Measurements from ENCODE around the gene ZFPL1.

Gene ZFPL1

GRCh38 chr11:65087216-65087615 is 3.2 kb downstream of the ZFPL1 start:
- Histone ChIP-seq H3K27ac (no peak overlapping the region), H3K4me3 (no peak overlapping the region)

GRCh38 chr11:65087827-65088226 is 3.8 kb downstream of the ZFPL1 start:
- H3K27ac ChIP-seq, result no peak overlapping the region
- no peak overlapping the region for H3K4me3 ChIP-seq

- H3K27ac ChIP-seq, result no peak overlapping the region
These were observed 5.6 kb downstream of the ZFPL1 start for GRCh38 chr11:65089621-65090020.

GRCh38 chr11:65090628-65091027 is 6.6 kb downstream of the ZFPL1 start:
- Histone ChIP-seq H3K4me3 (no peak overlapping the region), H3K27ac (no peak overlapping the region)

More at GRCh38 chr11:65089621-65090020, 5.6 kb downstream of the ZFPL1 start:
- no peak overlapping the region for H3K4me3 ChIP-seq

- H3K4me3 ChIP-seq, result peak overlapping the region in 3 of 7 experiments; percentile 77 to 96 (median 91)
- H3K27ac ChIP-seq, result peak overlapping the region in 17 of 21 experiments; percentile 55 to 98 (median 90)
These were observed 11.4 kb downstream of the ZFPL1 start for GRCh38 chr11:65095427-65095826.

- peak within 1 kb of the TSS; percentile 67 to 96 (median 80) for H3K4me3 ChIP-seq
- peak within 1 kb of the TSS; percentile 55 to 98 (median 90) for H3K27ac ChIP-seq
These were observed 12.2 kb downstream of the ZFPL1 start, which contains the start of gene VPS51 for GRCh38 chr11:65095974-65096806. VPS51 (plus strand) TSS chr11:65096214; CDS start chr11:65096251, 37 bp downstream.

- peak overlapping the region; percentile 67 to 96 (median 80) for H3K4me3 ChIP-seq
- H3K27ac ChIP-seq, result peak overlapping the region in 19 of 21 experiments; percentile 55 to 98 (median 92)
These were observed 12.9 kb downstream of the ZFPL1 start for GRCh38 chr11:65096926-65097325.

- Histone ChIP-seq H3K4me3 (no peak overlapping the region), H3K27ac (peak overlapping the region in 4 of 21 experiments; percentile 8 to 54 (median 26))
These were observed 16.8 kb downstream of the ZFPL1 start for GRCh38 chr11:65100674-65101350.

- peak overlapping the region in 6 of 21 experiments; percentile 1 to 36 (median 20) for H3K27ac ChIP-seq
- H3K4me3 ChIP-seq, result no peak overlapping the region
These were observed 18.4 kb downstream of the ZFPL1 start for GRCh38 chr11:65102142-65103095.

- Histone ChIP-seq H3K27ac (peak overlapping the region in 1 of 21 experiments; percentile 10), H3K4me3 (no peak overlapping the region)
These were observed 19.5 kb downstream of the ZFPL1 start for GRCh38 chr11:65103476-65103875.

GRCh38 chr11:65104628-65105027 is 20.6 kb downstream of the ZFPL1 start:
- Histone ChIP-seq H3K27ac (no peak overlapping the region), H3K4me3 (no peak overlapping the region)

- Histone ChIP-seq H3K4me3 (no peak overlapping the region), H3K27ac (no peak overlapping the region)
These were observed 23.1 kb downstream of the ZFPL1 start for GRCh38 chr11:65107078-65107477.

GRCh38 chr11:65107751-65108468 is 23.9 kb downstream of the ZFPL1 start:
- Histone ChIP-seq H3K27ac (peak overlapping the region in 3 of 21 experiments; percentile 4 to 33 (median 31)), H3K4me3 (no peak overlapping the region)

GRCh38 chr11:65108469-65109123 is 24.6 kb downstream of the ZFPL1 start:
- peak overlapping the region in 5 of 21 experiments; percentile 27 to 60 (median 33) for H3K27ac ChIP-seq

GRCh38 chr11:65109231-65110198 is 25.5 kb downstream of the ZFPL1 start:
- peak overlapping the region in 2 of 21 experiments; percentile 25 to 27 for H3K27ac ChIP-seq
- no peak overlapping the region for H3K4me3 ChIP-seq

More at GRCh38 chr11:65108469-65109123, 24.6 kb downstream of the ZFPL1 start:
- no peak overlapping the region for H3K4me3 ChIP-seq

- H3K4me3 ChIP-seq, result no peak overlapping the region
- peak overlapping the region in 7 of 21 experiments; percentile 11 to 58 (median 37) for H3K27ac ChIP-seq
These were observed 26.4 kb downstream of the ZFPL1 start for GRCh38 chr11:65110354-65110861.

All from skin epidermis (tissue), 12 donors.